IPS DF 6.9 (cell line): Measurements from ENCODE around the gene SEC63.

Experiments used
- DNase-seq: peaks from one replicate; pipeline ENCODE4 v3.0.0-alpha.2; 2013; ENCODE audit warnings: low read depth, low spot score
- H3K27ac ChIP-seq: one replicate; pipeline ENCODE4 v1.5.1; 2013; ENCODE audit warnings: low read length, control low read depth
- H3K27me3 ChIP-seq: 2 replicates; pipeline ENCODE4 v1.6.1; 2013; ENCODE audit warnings: mild to moderate bottlenecking, low read length; ENCODE audit not compliant: control insufficient read depth, insufficient read depth
- H3K36me3 ChIP-seq: 2 replicates; pipeline ENCODE4 v1.6.1; 2013; ENCODE audit warnings: low read length; ENCODE audit not compliant: control insufficient read depth, insufficient read depth
- H3K4me1 ChIP-seq: 2 replicates; pipeline ENCODE4 v1.6.1; 2013; ENCODE audit warnings: low read length; ENCODE audit not compliant: control insufficient read depth, insufficient read depth
- H3K4me3 ChIP-seq: 2 replicates; pipeline ENCODE4 v1.5.1; 2013; ENCODE audit warnings: mild to moderate bottlenecking, low read length
- H3K9me3 ChIP-seq: 2 replicates; pipeline ENCODE4 v1.6.1; 2013; ENCODE audit warnings: low read length, inconsistent platforms; ENCODE audit not compliant: control insufficient read depth, insufficient read depth
- WGBS: extraction: QIAGEN DNeasy Blood & Tissue Kit; methylation state at CpG from one replicate; pipeline ENCODE4 v1.1.7; 2013; ENCODE audit warnings: mixed read lengths, missing lambda C conversion rate; ENCODE audit not compliant: insufficient read length, insufficient coverage; 5-methylcytosine and 5-hydroxymethylcytosine counted together

Gene SEC63

DNA sequence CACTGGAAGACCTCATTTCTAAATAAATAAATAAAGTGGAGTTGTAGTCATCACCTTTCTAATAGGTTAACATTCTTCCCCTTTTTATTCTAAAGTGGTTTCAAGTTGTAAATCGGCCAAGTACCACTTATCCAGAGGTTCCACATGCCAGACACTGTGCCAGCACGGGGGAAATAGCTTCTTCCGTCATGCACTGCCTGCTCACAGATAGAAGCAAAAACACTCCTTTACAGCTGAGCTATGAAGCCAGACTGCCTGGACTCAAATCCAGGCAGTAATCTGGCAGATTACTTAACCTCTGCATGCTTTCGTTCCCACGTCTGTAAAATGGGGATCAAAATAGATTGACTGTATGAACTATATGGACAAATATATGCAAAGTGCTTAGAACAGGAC is 116.7 kb downstream of the SEC63 start:
- H3K4me1 ChIP-seq, result no peaks in the 10 kb centered on the region
- no peaks in the 10 kb centered on the region for H3K9me3 ChIP-seq
- no peaks in the 10 kb centered on the region for H3K36me3 ChIP-seq
- H3K27me3 ChIP-seq, result no peaks in the 10 kb centered on the region
- WGBS, result no CpG with 5 or more reads among the region's 5 CpGs
- no peak overlapping the region for H3K4me3 ChIP-seq
- no peak overlapping the region for H3K27ac ChIP-seq
- no peak for DNase-seq

DNA sequence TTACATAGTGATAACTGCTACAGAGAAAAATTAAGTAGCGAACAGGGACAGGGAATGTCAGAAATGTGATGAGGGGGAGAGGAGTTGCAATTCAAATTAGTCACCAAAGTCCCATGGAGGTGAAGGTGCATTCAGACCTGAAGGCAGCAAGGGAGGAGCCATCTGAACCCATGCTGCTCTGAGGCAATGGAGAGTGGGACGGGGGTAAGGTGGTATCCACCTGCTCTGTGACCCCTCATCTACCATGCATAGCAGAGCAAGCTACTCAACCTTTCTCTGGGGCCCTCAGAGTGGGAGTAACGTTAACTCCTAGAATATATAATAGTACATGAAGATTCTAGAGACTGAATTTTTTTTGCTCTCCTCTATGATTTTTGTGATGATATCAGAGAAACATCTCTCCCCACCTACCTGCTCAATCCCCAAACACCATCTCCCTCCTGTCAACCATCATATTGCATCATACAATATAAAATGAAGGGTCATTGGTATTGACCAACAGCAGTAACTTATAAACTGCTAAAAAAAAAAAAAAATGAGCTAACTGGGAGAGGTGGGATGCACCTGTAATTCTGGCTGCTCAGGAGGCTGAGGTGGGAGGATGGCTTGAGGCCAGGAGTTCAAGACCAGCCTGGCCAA is 117.3 kb downstream of the SEC63 start:
- Histone ChIP-seq H3K4me3 (no peak overlapping the region), H3K4me1 (no peaks in the 10 kb centered on the region), H3K27ac (no peak overlapping the region), H3K27me3 (no peaks in the 10 kb centered on the region), H3K36me3 (no peaks in the 10 kb centered on the region), H3K9me3 (no peaks in the 10 kb centered on the region)
- WGBS, result no CpG with 5 or more reads among the region's 3 CpGs
- no peak for DNase-seq

DNA sequence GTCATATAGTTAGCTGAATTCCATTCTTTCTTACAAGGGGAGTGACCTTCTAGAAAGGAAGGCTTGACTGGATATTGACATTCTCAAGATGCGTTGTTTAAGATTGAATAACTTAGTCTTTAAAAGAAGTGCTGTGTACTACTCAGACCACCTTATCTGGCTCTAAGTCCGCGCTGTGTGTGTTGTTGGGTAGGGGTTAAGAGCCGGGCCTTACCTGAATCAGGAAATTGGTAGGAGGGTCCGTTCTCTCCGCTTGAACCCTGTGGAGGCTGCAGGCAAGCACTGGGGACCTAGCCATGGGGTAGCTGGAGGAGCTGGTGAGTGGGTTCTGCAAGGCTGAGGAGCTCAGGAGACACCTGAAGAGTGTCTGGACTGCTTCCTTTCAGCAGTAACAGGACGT is 124.9 kb downstream of the SEC63 start:
- no peak overlapping the region for H3K27ac ChIP-seq
- no peaks in the 10 kb centered on the region for H3K27me3 ChIP-seq
- no peaks in the 10 kb centered on the region for H3K9me3 ChIP-seq
- no peak for DNase-seq
- H3K36me3 ChIP-seq, result no peaks in the 10 kb centered on the region
- no peak overlapping the region for H3K4me3 ChIP-seq
- no CpG with 5 or more reads among the region's 7 CpGs for WGBS
- 0 out of 2 replicates have a peak, but pooled peaks cover 2% of the 10 kb centered on the region for H3K4me1 ChIP-seq

DNA sequence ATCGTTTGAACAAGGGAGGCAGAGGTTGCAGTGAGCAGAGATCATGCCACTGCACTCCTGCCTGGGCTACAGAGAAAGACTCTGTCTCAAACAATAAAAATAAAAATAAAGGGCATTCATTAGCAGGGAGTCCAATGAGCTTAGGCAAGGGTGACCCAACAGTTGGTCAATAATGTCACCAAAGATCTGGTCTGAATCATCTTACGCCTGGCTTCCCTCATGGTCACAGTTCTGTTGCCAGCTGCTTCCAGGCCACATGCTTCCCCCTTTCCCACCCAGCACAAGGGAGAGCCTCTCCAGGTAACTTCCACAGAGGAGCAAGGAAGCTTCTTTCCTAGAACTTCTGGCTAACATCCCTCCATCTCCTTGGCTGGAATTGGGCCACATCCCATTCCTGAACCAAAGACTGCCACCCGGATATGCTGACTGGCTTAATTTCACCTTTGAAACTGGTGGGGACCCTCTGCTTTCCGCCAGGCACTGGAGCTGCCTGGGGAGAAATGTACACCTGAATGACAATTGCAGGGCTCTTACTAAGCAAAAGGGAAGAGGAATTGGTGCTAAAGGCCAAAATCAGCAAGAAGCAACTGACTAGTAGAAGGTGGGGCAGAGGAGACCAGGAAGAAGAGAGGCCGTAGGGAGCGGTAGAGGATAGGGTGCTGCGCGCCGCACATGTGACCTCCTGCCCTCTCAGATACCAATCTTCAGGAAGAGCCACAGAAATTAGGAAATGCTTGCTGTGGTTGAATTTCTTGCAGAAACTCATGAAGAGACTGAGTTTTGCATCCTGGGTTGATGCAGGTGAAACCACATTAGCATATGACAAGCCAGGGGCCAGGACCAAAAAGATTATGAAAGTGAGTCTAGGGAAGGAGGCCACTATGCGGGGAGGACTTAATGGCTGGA is 125.6 kb downstream of the SEC63 start:
- Histone ChIP-seq H3K4me3 (no peak overlapping the region), H3K27me3 (no peaks in the 10 kb centered on the region), H3K4me1 (0 out of 2 replicates have a peak, but pooled peaks cover 2% of the 10 kb centered on the region), H3K36me3 (no peaks in the 10 kb centered on the region), H3K27ac (no peak overlapping the region), H3K9me3 (no peaks in the 10 kb centered on the region)
- no peak for DNase-seq
- no CpG with 5 or more reads among the region's 10 CpGs for WGBS

DNA sequence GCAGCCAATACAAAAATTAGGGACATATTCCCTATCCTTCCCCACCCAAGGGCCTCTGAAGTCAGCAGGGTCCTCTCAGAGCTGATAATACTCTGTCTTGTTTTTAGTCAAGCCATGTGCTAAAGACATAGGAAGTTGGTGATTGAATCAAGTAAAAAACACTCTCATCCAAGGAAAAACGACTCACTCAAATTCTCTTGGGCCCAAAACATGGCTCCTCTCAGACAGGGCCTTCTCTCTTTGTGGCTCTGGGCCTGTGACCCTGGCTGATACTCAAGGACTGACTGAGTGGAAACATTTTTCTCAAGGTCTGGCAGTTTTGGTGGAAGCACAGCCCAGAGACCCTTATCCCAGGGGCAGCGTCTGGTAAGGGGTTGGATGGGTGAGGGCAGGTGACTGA is 127.9 kb downstream of the SEC63 start:
- DNase-seq, result no peak
- H3K27me3 ChIP-seq, result no peaks in the 10 kb centered on the region
- H3K27ac ChIP-seq, result no peak overlapping the region
- H3K4me1 ChIP-seq, result 0 out of 2 replicates have a peak, but pooled peaks cover 2% of the 10 kb centered on the region
- H3K36me3 ChIP-seq, result no peaks in the 10 kb centered on the region
- no CpG with 5 or more reads among the region's 2 CpGs for WGBS
- H3K9me3 ChIP-seq, result no peaks in the 10 kb centered on the region
- no peak overlapping the region for H3K4me3 ChIP-seq

DNA sequence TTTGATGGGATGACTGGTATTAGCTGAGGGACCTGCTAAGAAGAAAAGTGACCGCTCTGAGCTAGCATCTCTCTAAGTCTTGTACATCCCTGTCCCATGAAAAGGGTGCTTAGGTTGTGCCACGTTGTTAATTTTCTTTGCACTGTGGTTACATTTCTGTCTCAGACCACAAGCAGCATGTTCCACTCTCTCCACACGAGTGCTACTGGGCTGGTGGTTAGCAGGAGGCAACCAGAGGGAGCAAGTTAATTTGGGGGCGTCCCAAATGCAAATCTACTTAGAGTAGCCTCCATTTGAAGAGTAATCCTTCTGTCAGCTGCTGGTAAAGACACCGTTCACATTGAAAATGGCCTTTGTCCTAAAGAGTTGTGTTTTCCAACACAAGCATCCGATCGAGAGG is 130.5 kb downstream of the SEC63 start:
- Histone ChIP-seq H3K27ac (no peak overlapping the region), H3K4me3 (no peak overlapping the region), H3K9me3 (no peaks in the 10 kb centered on the region), H3K4me1 (0 out of 2 replicates have a peak, but pooled peaks cover 2% of the 10 kb centered on the region), H3K27me3 (no peaks in the 10 kb centered on the region), H3K36me3 (no peaks in the 10 kb centered on the region)
- WGBS, result no CpG with 5 or more reads among the region's 7 CpGs
- DNase-seq, result no peak

DNA sequence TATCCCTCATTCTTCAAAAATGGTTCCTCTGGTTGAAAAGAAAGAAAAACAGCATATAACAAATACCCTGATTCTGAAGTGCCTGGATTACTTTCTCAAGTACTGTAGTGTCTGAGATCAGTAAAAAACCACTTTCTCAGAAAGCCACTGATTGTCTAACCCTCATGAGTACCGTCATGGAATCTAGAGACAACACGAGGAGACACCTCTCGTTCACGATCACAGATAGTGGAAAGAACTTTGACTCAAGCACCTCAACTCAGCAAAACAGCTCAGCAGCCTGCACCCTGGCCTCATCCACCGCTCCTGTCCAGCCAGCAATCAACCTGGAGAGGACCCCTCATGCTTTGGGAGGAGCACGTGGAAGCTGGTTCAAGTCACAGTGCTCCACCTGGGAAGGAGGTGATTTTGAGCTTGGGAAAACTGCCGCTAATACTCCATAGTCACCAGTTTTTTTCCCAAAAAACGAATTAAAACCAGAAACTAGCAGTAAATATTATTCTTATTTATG is 134.9 kb downstream of the SEC63 start:
- no peaks in the 10 kb centered on the region for H3K27me3 ChIP-seq
- H3K9me3 ChIP-seq, result no peaks in the 10 kb centered on the region
- no peaks in the 10 kb centered on the region for H3K36me3 ChIP-seq
- peaks cover 3% of the 10 kb centered on the region; the same call in 1 of the 2 replicates for H3K4me1 ChIP-seq
- H3K4me3 ChIP-seq, result no peak overlapping the region
- DNase-seq, result no peak
- WGBS, result no CpG with 5 or more reads among the region's 8 CpGs
- no peak overlapping the region for H3K27ac ChIP-seq

DNA sequence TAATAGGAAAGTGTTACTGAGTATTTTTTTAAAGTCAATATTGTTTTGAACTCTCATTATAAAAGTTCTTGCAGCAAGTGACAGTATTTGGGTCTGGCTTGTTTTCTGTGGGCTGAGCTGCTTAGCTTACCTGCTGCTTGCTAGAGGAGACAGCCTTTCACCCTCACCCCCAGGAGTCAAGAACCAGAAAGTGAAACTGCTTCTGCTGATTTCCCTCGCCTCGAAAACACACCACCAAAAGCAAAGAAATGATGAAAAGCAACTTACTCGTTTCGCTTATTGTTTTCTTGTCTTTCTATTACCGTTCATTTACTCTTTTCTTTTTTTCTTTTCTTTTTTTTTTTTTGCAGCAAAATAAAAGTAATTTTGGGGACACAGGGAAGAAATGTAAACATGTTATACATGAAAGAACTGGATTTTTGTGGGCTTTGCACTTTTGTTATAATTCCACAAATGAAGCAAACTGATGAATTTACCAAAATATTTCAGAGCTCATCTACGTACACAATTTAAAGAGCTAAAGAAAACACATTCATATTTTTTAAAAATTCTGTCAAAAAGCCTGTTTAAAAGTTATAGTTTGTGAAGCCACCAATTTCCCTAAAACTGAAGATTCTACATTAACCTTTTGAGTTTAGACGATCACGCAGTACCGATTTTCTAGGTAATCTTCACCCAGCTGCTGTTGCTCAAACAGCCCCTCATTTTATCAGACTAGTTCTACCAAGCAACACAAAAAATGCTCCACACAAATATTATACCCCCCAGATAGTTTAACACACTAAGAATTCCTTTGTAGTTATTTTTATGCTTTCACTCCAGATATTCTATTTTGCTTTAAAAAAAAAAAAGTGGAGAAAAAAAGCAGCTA is 135.6 kb downstream of the SEC63 start:
- Histone ChIP-seq H3K4me3 (no peak overlapping the region), H3K27ac (no peak overlapping the region), H3K36me3 (no peaks in the 10 kb centered on the region), H3K27me3 (no peaks in the 10 kb centered on the region), H3K4me1 (peaks cover 3% of the 10 kb centered on the region; the same call in 1 of the 2 replicates), H3K9me3 (no peaks in the 10 kb centered on the region)
- 100% methylated on average over 3 of the region's 9 CpGs for WGBS
- DNase-seq, result no peak

DNA sequence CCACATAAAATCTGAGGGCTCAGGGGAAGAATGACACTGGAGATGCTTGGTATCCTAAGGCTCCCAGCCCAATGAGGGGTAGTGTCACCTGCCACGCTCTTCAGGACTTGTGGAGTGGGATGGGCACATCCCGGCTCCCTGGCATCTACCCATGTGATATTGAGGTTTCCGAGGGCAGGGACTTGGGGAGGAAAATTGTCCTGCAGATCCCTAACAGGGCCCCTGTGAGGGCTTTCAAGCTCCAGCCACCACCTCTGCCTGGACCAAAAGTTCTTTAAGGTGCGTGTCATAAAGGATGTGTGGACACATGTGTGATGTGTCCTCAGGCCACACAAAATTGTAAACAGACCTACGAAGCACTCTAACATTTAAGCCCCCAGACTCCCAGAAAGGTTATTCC is 136.4 kb downstream of the SEC63 start:
- Histone ChIP-seq H3K27me3 (no peaks in the 10 kb centered on the region), H3K4me3 (no peak overlapping the region), H3K9me3 (no peaks in the 10 kb centered on the region), H3K36me3 (no peaks in the 10 kb centered on the region), H3K4me1 (peaks cover 3% of the 10 kb centered on the region; the same call in 1 of the 2 replicates), H3K27ac (no peak overlapping the region)
- no CpG with 5 or more reads among the region's 5 CpGs for WGBS
- DNase-seq, result no peak
